ENCODE results near the gene SDR42E1.

- TF ChIP-seq ZZZ3 (IDR thresholded peaks at IDR 0.05) (no peak), RNF2 (IDR thresholded peaks at IDR 0.05) (no peak), SMAD1 (IDR thresholded peaks at IDR 0.05; ENCODE audit: low read depth, low read length, partially characterized antibody) (no peak), CBX3 (IDR thresholded peaks at IDR 0.05; ENCODE audit: borderline replicate concordance in 1 of 2, low read length in 2 of 2) (no peak), ESRRA (IDR thresholded peaks at IDR 0.05; ENCODE audit: borderline replicate concordance, low read depth) (no peak), RAD21 (CRISPR knock-in tag; conservative IDR thresholded peaks at IDR 0.05 in 1 of 2, IDR thresholded peaks at IDR 0.05 in 1 of 2) (no peak), USF2 (CRISPR knock-in tag; IDR thresholded peaks at IDR 0.05) (no peak), KLF6 (CRISPR knock-in tag; IDR thresholded peaks at IDR 0.05; ENCODE audit: borderline replicate concordance) (no peak), POLR2A (conservative IDR thresholded peaks at IDR 0.05) (no peak), POLR2AphosphoS5 (IDR thresholded peaks at IDR 0.05; ENCODE audit: control insufficient read depth, insufficient read depth, low read depth, low read length) (no peak), PHB2 (IDR thresholded peaks at IDR 0.05; ENCODE audit: low read depth) (no peak), CTCF (IDR thresholded peaks at IDR 0.05 in 2 of 3, conservative IDR thresholded peaks at IDR 0.05 in 1 of 3; ENCODE audit: insufficient read depth in 2 of 3, low read depth in 1 of 3, low read length in 3 of 3) (no peak)
- TF ChIP-seq, protein P1, sequence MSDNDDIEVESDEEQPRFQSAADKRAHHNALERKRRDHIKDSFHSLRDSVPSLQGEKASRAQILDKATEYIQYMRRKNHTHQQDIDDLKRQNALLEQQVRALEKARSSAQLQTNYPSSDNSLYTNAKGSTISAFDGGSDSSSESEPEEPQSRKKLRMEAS (CRISPR knock-in tag; IDR thresholded peaks at IDR 0.05) = no peak
- TF ChIP-seq, protein P2, sequence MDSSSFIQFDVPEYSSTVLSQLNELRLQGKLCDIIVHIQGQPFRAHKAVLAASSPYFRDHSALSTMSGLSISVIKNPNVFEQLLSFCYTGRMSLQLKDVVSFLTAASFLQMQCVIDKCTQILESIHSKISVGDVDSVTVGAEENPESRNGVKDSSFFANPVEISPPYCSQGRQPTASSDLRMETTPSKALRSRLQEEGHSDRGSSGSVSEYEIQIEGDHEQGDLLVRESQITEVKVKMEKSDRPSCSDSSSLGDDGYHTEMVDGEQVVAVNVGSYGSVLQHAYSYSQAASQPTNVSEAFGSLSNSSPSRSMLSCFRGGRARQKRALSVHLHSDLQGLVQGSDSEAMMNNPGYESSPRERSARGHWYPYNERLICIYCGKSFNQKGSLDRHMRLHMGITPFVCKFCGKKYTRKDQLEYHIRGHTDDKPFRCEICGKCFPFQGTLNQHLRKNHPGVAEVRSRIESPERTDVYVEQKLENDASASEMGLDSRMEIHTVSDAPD (CRISPR knock-in tag; IDR thresholded peaks at IDR 0.05) = no peak
Measured at GRCh38 chr16:82013139-82013538, 1.9 kb upstream of the SDR42E1 start.
